Retinal pigment epithelial cell (primary cell): ENCODE data around the gene KCNT1.

ENCODE experiments used
- DNase-seq: peaks from one replicate; pipeline ENCODE4 v3.0.0-alpha.2; 2010; ENCODE audit warnings: low read depth
- H3K4me3 ChIP-seq: 2 replicates; pipeline ENCODE4 v1.5.1; 2011; ENCODE audit warnings: mild to moderate bottlenecking, low read length, control low read depth, moderate library complexity
- TF ChIP-seq, protein P1 (sequence below): conservative IDR thresholded peaks from 2 replicates; pipeline ENCODE4 v1.5.1; 2011; ENCODE audit warnings: low read depth, low read length, control low read depth, inconsistent platforms

KCNT1 gene

DNA sequence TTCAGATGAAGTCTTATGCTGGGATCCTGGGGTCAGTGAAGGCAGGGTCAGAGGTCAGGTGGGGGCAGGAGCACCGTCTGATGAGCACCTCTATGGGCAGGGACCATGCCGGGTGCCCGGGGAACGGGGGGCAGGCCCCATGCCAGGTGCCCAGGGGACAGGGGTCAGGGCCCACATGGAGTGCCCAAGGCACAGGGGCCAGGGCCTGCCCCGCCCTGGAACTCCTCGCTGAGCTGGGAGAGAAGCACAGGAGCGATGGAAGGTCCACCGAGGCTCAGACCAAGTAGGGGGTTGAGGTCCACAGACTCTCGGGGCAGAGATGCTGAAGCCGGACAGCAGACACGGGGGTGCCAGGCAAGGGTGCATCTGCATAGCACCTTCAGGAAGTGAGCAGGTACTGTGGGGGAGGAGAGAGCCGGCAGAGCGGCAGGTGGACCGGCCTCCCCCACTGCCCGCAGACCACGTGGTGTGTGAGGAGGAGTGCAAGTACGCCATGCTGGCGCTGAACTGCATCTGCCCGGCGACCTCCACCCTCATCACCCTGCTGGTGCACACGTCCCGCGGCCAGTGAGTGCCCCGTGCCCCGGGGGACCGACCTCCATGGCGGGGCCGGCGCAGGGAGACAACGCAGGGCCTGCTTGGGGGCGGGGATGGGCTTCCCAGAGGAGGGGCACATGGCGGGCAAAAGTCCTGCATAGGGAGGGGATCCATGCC is 67.7 kb downstream of the KCNT1 start:
- TF ChIP-seq, protein P1, sequence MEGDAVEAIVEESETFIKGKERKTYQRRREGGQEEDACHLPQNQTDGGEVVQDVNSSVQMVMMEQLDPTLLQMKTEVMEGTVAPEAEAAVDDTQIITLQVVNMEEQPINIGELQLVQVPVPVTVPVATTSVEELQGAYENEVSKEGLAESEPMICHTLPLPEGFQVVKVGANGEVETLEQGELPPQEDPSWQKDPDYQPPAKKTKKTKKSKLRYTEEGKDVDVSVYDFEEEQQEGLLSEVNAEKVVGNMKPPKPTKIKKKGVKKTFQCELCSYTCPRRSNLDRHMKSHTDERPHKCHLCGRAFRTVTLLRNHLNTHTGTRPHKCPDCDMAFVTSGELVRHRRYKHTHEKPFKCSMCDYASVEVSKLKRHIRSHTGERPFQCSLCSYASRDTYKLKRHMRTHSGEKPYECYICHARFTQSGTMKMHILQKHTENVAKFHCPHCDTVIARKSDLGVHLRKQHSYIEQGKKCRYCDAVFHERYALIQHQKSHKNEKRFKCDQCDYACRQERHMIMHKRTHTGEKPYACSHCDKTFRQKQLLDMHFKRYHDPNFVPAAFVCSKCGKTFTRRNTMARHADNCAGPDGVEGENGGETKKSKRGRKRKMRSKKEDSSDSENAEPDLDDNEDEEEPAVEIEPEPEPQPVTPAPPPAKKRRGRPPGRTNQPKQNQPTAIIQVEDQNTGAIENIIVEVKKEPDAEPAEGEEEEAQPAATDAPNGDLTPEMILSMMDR: no peak
- no peak for DNase-seq
- no peak overlapping the region for H3K4me3 ChIP-seq

DNA sequence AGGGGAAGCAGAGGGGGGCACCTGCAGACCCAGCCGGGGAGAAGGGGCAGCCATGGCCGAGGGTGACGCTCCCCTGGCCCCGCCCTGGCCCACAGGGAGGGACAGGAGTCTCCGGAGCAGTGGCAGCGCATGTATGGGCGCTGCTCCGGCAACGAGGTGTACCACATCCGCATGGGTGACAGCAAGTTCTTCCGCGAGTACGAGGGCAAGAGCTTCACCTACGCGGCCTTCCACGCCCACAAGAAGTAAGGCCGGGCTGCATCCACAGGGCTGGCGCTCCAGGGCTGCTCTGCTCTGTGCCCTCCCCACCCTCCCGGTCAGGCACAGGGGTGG is 68.2 kb downstream of the KCNT1 start:
- no peak overlapping the region for H3K4me3 ChIP-seq
- TF ChIP-seq, protein P1: no peak
- DNase-seq: no peak

DNA sequence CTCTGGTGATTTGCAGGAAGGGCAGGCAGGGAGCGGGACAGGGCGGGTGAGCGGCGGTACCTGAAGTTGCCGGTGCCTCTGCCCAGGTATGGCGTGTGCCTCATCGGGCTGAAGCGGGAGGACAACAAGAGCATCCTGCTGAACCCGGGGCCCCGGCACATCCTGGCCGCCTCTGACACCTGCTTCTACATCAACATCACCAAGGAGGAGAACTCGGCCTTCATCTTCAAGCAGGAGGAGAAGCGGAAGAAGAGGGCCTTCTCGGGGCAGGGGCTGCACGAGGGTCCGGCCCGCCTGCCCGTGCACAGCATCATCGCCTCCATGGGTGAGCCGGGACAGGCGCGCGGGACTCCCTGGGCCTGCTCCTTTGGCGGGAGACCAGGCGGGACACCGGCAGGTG is 68.8 kb downstream of the KCNT1 start:
- H3K4me3 ChIP-seq: no peak overlapping the region
- TF ChIP-seq, protein P1: no peak
- DNase-seq: no peak

DNA sequence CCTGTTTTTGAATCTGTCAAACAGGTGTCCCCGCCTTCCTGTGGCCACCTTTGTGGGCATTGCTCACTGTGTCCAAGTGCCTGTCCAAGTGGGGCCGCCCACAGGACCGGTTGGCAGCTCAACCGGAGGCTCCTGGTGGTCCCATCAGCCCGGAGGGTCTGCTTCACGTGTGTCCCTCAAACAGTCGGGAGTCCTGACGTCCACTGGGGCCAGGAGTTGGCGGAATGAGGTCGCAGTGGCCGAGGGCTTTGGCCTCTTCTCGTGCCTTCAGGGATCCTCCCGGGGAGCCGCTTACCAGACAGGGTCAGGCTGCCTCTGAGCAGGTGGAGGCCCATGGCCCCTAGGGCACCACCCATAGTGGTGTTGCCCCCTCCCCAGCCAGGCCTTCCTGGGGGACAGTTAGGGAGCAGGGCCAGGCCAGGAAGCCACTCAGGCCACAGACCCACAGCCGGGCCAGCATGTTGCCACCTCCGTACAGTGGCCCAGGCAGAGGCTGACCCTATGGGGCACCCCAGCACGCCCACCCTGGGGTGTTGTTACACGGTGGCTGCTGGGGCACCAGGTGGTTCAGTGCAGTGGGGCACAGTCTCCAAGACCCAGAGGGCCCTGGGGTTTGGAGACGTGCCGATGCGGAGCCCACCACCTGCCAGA is 69.5 kb downstream of the KCNT1 start:
- no peak overlapping the region for H3K4me3 ChIP-seq
- TF ChIP-seq, protein P1: no peak
- DNase-seq: no peak

DNA sequence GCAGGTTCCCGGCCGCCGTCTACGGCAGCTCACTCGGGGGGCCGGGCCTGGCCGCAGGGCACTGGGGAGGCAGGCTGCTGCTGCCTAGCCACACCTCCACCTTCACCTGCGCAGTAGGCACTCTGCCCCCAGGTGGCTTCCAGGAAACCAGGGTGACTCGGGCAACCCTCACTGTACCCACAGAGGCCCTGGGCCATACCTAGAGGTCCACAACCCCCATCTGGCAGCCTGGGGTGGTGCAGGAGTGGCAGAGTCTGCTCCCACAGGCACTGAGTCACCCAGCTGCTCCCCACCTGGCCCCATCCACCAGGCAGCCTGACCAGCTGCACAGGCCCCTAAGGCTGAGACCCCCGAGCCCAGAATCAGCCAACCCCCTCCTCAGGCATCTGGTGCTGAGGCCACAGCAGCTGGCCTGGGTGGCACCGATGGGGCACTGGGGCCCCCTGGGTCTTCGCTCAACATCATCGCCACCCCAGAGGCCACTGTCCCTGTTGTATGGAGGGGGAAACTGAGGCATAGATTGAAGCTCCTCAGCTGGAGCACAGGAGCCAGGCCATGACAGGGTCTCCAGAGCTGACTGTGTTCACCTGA is 70.2 kb downstream of the KCNT1 start:
- DNase-seq: no peak
- no peak overlapping the region for H3K4me3 ChIP-seq
- TF ChIP-seq, protein P1: no peak

DNA sequence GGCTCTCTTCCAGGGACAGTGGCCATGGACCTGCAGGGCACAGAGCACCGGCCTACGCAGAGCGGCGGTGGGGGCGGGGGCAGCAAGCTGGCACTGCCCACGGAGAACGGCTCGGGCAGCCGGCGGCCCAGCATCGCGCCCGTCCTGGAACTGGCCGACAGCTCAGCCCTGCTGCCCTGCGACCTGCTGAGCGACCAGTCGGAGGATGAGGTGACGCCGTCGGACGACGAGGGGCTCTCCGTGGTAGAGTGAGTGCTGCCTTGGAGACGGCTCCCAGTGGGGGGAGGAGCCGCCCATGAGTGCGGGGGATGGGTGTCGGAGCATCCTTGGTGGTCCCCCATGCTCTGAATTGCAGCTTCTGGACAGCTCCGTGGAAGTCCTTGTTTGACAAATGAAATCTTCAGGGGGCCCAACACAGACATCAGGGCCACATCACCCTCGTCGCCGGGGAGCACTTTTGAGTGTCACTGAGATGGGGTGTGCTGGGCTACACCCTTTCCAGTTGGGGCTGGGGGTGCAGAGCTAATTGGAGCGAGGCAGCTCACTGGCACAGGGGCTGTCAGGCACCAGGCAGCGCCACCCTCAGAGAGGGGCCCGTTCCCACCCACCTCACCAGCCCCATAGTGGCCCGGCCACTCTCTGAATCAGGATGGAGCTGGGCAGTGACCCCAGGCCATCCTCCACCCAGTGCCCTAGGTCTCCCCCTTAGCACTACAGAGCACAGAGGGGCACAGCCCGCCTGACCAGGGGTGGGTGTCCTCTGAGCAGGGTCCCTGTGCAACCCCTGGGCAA is 70.9 kb downstream of the KCNT1 start:
- DNase-seq: no peak
- no peak overlapping the region for H3K4me3 ChIP-seq
- TF ChIP-seq, protein P1: no peak
